Measurements from ENCODE around the gene NUMB. TPM values are rescaled to one million over a fixed set of nuclear protein-coding genes. Genes with fewer than 3 reads are reported as not detected.

NUMB gene
- total and polyA plus RNA-seq, 2 of the 4 experiments (the other 2 are of a cell fraction) = 45.9 to 114 TPM

DNA sequence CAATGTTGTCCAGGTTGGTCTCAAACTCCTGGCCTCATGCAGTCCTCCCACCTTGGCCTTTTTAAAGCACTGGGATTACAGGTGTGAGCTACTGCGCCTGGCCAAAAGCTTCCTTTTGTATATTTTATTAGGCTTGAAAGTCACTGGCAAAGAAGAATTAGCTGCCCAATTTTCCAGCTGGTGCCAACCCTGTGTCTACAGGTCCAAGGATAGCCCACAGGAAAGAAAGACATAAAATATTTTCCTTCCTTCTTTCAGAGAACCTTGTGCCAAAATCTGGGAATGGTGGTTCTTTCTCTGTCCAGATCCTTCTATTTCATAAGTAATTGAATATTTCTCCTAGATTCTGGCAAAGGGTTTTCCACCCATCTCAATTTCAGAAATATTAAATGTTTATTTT, 84.1 kb downstream of the NUMB start:
- intact Hi-C loops (cut with micrococcal nuclease) = no loop called here
- Histone ChIP-seq H4K20me1 (ENCODE audit: insufficient read depth, low read length) (peaks cover 38% of the 10 kb centered on the region; the same call in 1 of the 2 replicates), H4K8ac (ENCODE audit: low read depth in 2 of 2, low read length in 2 of 2) (no peak overlapping the region), H2AFZ (replicated peaks; ENCODE audit: low read length, poor library complexity) (no peak overlapping the region), H3K56ac (ENCODE audit: extremely low read depth, insufficient read depth, low read length) (no peak overlapping the region), H3K79me1 (ENCODE audit: low read depth in 1 of 2, low read length in 2 of 2) (peaks cover 16 to 66% of the 10 kb centered on the region in 2 experiments; a peak in 3 of 4 replicates), H2AK5ac (ENCODE audit: low read depth, low read length) (no peak overlapping the region), H3K4ac (ENCODE audit: low read depth, low read length) (no peak overlapping the region), H3K4me2 (ENCODE audit: low read depth, low read length) (no peak overlapping the region), H4K5ac (ENCODE audit: low read depth, low read length) (no peak overlapping the region), H3K4me1 (ENCODE audit: control insufficient read depth, insufficient read depth, low read length) (no peaks in the 10 kb centered on the region), H2AK9ac (replicated peaks; ENCODE audit: low read depth, low read length, poor library complexity) (no peak overlapping the region), H3K14ac (replicated peaks; ENCODE audit: low read depth, low read length) (no peak overlapping the region), H2BK20ac (ENCODE audit: low read depth, low read length) (no peak overlapping the region), H2BK5ac (ENCODE audit: low read depth, low read length, poor library complexity, severe bottlenecking) (no peak overlapping the region), H3K9me3 (ENCODE audit: control insufficient read depth, insufficient read depth, low read length) (no peaks in the 10 kb centered on the region), H3K4me3 (ENCODE audit: insufficient read depth, low read depth, low read length) (no peak overlapping the region), H2BK120ac (ENCODE audit: low read depth, low read length) (no peak overlapping the region), H3K23ac (ENCODE audit: low read depth, low read length) (no peak overlapping the region), H3K36me3 (ENCODE audit: control insufficient read depth, insufficient read depth, low read length) (peaks cover 3% of the 10 kb centered on the region), H3K18ac (ENCODE audit: low read depth, low read length) (no peak overlapping the region), H3K27ac (ENCODE audit: insufficient read depth, low read length) (no peak overlapping the region), H3K27me3 (ENCODE audit: control insufficient read depth, insufficient read depth, low read length) (no peaks in the 10 kb centered on the region), H3K9ac (ENCODE audit: low read depth, low read length) (no peak overlapping the region), H4K91ac (ENCODE audit: insufficient read depth, low read depth, low read length) (no peak overlapping the region), H2BK15ac (ENCODE audit: low read depth, low read length) (no peak overlapping the region), H3K9me1 (ENCODE audit: insufficient read depth, low read length) (peaks cover 3% of the 10 kb centered on the region)
- BruUV-seq (replicated peaks) = no TSS peak
- WGBS, 2 experiments (ENCODE audit: extremely low coverage in 2 of 2, insufficient read length in 1 of 2) = 100% methylated on average over 1 of the region's 1 CpG; no CpG with 5 or more reads in 1 of the 2 experiments
- ChIA-PET POLR2A (ENCODE audit: unreplicated experiment) (interaction anchor here (0.7 kb wide), 1 partner anchor 12 kb away, joined by 3 read pairs; no protein-coding TSS in a partner anchor), CTCF (no interaction called here)
- ATAC-seq (ENCODE audit: low read depth) (no peak), DNase-seq (no peak)
- dilution Hi-C loops (cut with HindIII; ENCODE audit: low sequenced_read_pairs, unreplicated experiment) = no loop called here
- in situ Hi-C loops (cut with MboI; ENCODE audit: low sequenced_read_pairs) = no loop called here
- TF ChIP-seq FOS (IDR thresholded peaks at IDR 0.05; ENCODE audit: low read depth, low read length) = no peak
- TF ChIP-seq RFX5 (IDR thresholded peaks at IDR 0.05; ENCODE audit: low read depth, low read length) = no peak
- TF ChIP-seq CEBPB (IDR thresholded peaks at IDR 0.05; ENCODE audit: low read depth, low read length) = no peak
- TF ChIP-seq, protein P1, sequence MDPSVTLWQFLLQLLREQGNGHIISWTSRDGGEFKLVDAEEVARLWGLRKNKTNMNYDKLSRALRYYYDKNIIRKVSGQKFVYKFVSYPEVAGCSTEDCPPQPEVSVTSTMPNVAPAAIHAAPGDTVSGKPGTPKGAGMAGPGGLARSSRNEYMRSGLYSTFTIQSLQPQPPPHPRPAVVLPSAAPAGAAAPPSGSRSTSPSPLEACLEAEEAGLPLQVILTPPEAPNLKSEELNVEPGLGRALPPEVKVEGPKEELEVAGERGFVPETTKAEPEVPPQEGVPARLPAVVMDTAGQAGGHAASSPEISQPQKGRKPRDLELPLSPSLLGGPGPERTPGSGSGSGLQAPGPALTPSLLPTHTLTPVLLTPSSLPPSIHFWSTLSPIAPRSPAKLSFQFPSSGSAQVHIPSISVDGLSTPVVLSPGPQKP (IDR thresholded peaks at IDR 0.05; ENCODE audit: borderline replicate concordance, low read depth, low read length) = no peak
- TF ChIP-seq SMC3 (IDR thresholded peaks at IDR 0.05; ENCODE audit: low read depth, low read length) = no peak
- no peak for TF ChIP-seq MAFK (IDR thresholded peaks at IDR 0.05; ENCODE audit: low read depth, low read length)
- TF ChIP-seq, protein P2, sequence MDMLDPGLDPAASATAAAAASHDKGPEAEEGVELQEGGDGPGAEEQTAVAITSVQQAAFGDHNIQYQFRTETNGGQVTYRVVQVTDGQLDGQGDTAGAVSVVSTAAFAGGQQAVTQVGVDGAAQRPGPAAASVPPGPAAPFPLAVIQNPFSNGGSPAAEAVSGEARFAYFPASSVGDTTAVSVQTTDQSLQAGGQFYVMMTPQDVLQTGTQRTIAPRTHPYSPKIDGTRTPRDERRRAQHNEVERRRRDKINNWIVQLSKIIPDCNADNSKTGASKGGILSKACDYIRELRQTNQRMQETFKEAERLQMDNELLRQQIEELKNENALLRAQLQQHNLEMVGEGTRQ (IDR thresholded peaks at IDR 0.05; ENCODE audit: low read depth, low read length) = no peak
- no peak for TF ChIP-seq POLR2A (IDR thresholded peaks at IDR 0.05; ENCODE audit: low read depth, low read length)
- no peak for TF ChIP-seq MXI1 (IDR thresholded peaks at IDR 0.05; ENCODE audit: borderline replicate concordance, low read depth, low read length)
- TF ChIP-seq NFE2L2 (IDR thresholded peaks at IDR 0.05; ENCODE audit: low read depth, low read length) = no peak
- TF ChIP-seq MAZ (IDR thresholded peaks at IDR 0.05; ENCODE audit: borderline replicate concordance, low read depth, low read length) = no peak
- no peak for TF ChIP-seq RCOR1 (IDR thresholded peaks at IDR 0.05; ENCODE audit: insufficient replicate concordance, low read length)
- TF ChIP-seq, protein P3, sequence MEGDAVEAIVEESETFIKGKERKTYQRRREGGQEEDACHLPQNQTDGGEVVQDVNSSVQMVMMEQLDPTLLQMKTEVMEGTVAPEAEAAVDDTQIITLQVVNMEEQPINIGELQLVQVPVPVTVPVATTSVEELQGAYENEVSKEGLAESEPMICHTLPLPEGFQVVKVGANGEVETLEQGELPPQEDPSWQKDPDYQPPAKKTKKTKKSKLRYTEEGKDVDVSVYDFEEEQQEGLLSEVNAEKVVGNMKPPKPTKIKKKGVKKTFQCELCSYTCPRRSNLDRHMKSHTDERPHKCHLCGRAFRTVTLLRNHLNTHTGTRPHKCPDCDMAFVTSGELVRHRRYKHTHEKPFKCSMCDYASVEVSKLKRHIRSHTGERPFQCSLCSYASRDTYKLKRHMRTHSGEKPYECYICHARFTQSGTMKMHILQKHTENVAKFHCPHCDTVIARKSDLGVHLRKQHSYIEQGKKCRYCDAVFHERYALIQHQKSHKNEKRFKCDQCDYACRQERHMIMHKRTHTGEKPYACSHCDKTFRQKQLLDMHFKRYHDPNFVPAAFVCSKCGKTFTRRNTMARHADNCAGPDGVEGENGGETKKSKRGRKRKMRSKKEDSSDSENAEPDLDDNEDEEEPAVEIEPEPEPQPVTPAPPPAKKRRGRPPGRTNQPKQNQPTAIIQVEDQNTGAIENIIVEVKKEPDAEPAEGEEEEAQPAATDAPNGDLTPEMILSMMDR (conservative IDR thresholded peaks at IDR 0.05; ENCODE audit: low read depth, low read length) = no peak

All from IMR-90 (cell line).